Right lobe of liver (tissue), 6 donors: ENCODE results near the gene ARPP21. TPM values are rescaled to one million over a fixed set of nuclear protein-coding genes. Genes with fewer than 3 reads are reported as not detected.

Experiments
- ATAC-seq, 4 donors: fragments of 200-7000 bp; cut with Tn5 transposase; one replicate each; pipeline ENCODE4 v1.9.1; 2020; ENCODE audit warnings: mild to moderate bottlenecking in 4 of 4, moderate library complexity in 4 of 4
- DNase-seq, 3 donors: peaks; one replicate each; pipeline ENCODE4 v3.0.0-alpha.2; 2020
- H3K27ac ChIP-seq, 3 donors: fragments of 200-600 bp; one replicate each; pipeline ENCODE4 v1.8.0; 2022
- H3K27me3 ChIP-seq, 2 donors: fragments of 200-600 bp; one replicate each; pipeline ENCODE4 v1.8.0; 2022
- H3K36me3 ChIP-seq, 4 donors: fragments of 200-600 bp; sonication (generic) in 1 of 4; one replicate each; pipeline versions ENCODE4 v1.5.1 to v1.8.0; 2017 to 2022; ENCODE audit warnings: control low read depth in 1 of 4
- H3K4me1 ChIP-seq, 4 donors: fragments of 200-600 bp; sonication (generic) in 1 of 4; one replicate each; pipeline versions ENCODE4 v1.5.1 to v1.8.0; 2017 to 2022; ENCODE audit warnings: control low read depth in 1 of 4
- H3K4me3 ChIP-seq, 3 donors: fragments of 200-600 bp; one replicate each; pipeline ENCODE4 v1.8.0; 2022
- H3K9me3 ChIP-seq, 4 donors: fragments of 200-600 bp; sonication (generic) in 1 of 4; one replicate each; pipeline versions ENCODE4 v1.5.1 to v1.8.0; 2017 to 2022; ENCODE audit warnings: control low read depth in 1 of 4
- POLR2A ChIP-seq: fragments of 450-650 bp; IDR thresholded peaks from one replicate; pipeline ENCODE4 v1.6.1; 2017; ENCODE audit warnings: antibody characterized with exemption, mild to moderate bottlenecking
- WGBS: methylation state at CpG from one replicate; pipeline ENCODE4 v1.1.6; 2018; ENCODE audit warnings: low coverage, low lambda C conversion rate; ENCODE audit not compliant: insufficient coverage; ENCODE audit errors: missing lambda C conversion rate; 5-methylcytosine and 5-hydroxymethylcytosine counted together
- intact Hi-C, 2 donors: fragments of 100-400 bp; cut with DNase I; formaldehyde crosslinking; loops; one replicate each; pipeline versions ENCODE4 v1.11.2 to v1.14.1; 2022
- total RNA-seq, 6 experiments: library from RNA; depleted of rRNA in 2 of 6; stranded (reverse); fragments of >200 nt in 2 of 6; fragmentation: NEBNext Ultra II Directional in 3 of 6; extraction: Animal tissue kit (Norgen Biotek cat#: 25700) in 3 of 6; gene quantifications; one replicate each; pipeline versions ENCODE4 v1.1.0 to v1.2.4, GENCODE V29; 2016 to 2023
- TF ChIP-seq, protein P1 (sequence below), 4 donors: fragments of 200-600 bp in 3 of 4; fragments of 450-650 bp in 1 of 4; IDR thresholded peaks; one replicate each; pipeline versions ENCODE4 v1.5.1 to v1.8.0; 2016 to 2022; ENCODE audit warnings: antibody characterized with exemption in 4 of 4, mild to moderate bottlenecking in 2 of 4
- donor health status: DM: no; HTN: yes; CAD: no.
- donor health status: DM: no; HTN: no; CAD: no.
- donor health status: DM: no; HTN: no; CAD: no.
- donor health status: DM: no; HTN: yes; CAD: no.
- donor health status: DM: no; HTN: yes; CAD: no.

The ARPP21 gene
- total RNA-seq, 6 experiments from 2014 or later = 0.51 to 1.8 (median 0.92) TPM; not detected in 1

DNA sequence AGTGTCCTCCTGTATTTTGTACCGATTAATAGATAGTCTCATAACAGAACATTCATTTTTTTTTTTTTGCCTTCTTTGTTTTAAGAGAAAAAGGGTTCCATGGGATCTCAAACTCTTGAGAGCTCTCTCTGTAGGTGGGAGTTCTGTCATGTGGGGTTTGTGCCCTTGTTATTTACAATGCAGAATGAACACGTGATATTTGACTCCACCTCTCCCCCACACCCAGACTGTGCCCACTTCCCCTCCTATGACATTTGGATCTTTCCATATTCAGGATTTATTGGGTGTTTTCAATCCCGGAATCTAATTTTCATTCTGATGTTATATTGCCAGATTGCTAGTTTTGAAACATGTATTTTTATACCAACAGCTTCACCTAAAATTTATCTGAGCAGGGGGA is 49.5 kb downstream of the ARPP21 start:
- no peak overlapping the region for H3K4me3 ChIP-seq
- H3K4me1 ChIP-seq = no peaks in the 10 kb centered on the region
- no peaks in the 10 kb centered on the region for H3K36me3 ChIP-seq
- ATAC-seq = no peak
- 62% methylated on average over 3 of the region's 3 CpGs for WGBS
- TF ChIP-seq POLR2A = no peak
- TF ChIP-seq, protein P1, sequence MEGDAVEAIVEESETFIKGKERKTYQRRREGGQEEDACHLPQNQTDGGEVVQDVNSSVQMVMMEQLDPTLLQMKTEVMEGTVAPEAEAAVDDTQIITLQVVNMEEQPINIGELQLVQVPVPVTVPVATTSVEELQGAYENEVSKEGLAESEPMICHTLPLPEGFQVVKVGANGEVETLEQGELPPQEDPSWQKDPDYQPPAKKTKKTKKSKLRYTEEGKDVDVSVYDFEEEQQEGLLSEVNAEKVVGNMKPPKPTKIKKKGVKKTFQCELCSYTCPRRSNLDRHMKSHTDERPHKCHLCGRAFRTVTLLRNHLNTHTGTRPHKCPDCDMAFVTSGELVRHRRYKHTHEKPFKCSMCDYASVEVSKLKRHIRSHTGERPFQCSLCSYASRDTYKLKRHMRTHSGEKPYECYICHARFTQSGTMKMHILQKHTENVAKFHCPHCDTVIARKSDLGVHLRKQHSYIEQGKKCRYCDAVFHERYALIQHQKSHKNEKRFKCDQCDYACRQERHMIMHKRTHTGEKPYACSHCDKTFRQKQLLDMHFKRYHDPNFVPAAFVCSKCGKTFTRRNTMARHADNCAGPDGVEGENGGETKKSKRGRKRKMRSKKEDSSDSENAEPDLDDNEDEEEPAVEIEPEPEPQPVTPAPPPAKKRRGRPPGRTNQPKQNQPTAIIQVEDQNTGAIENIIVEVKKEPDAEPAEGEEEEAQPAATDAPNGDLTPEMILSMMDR (IDR thresholded peaks at IDR 0.05) = no peak
- H3K27me3 ChIP-seq = no peaks in the 10 kb centered on the region
- DNase-seq = no peak
- H3K9me3 ChIP-seq = no peaks in the 10 kb centered on the region
- H3K27ac ChIP-seq = no peak overlapping the region
- intact Hi-C loops = no loop called here

GRCh38 chr3:35690271-35690670 is 50.9 kb downstream of the ARPP21 start:
- Histone ChIP-seq H3K4me1 (no peaks in the 10 kb centered on the region), H3K36me3 (no peaks in the 10 kb centered on the region), H3K4me3 (no peak overlapping the region), H3K27ac (no peak overlapping the region), H3K27me3 (no peaks in the 10 kb centered on the region), H3K9me3 (no peaks in the 10 kb centered on the region)
- no peak for DNase-seq
- no peak for ATAC-seq
- 54% methylated on average over 4 of the region's 4 CpGs for WGBS
- intact Hi-C loops = no loop called here
- no peak for TF ChIP-seq POLR2A
- TF ChIP-seq, protein P1 (IDR thresholded peaks at IDR 0.05) = no peak

- Histone ChIP-seq H3K27me3 (no peaks in the 10 kb centered on the region), H3K27ac (no peak overlapping the region), H3K4me3 (no peak overlapping the region), H3K9me3 (no peaks in the 10 kb centered on the region), H3K4me1 (no peaks in the 10 kb centered on the region), H3K36me3 (no peaks in the 10 kb centered on the region)
- WGBS = 42% methylated on average over 3 of the region's 3 CpGs
- DNase-seq (no peak), ATAC-seq (no peak)
- intact Hi-C loops = no loop called here
- no peak for TF ChIP-seq POLR2A
- TF ChIP-seq, protein P1 (IDR thresholded peaks at IDR 0.05) = no peak
Measured at GRCh38 chr3:35705904-35706303, 66.6 kb downstream of the ARPP21 start.

GRCh38 chr3:35707904-35708303 is 68.6 kb downstream of the ARPP21 start:
- WGBS = 87% methylated on average over 3 of the region's 3 CpGs
- intact Hi-C loops = no loop called here

More at GRCh38 chr3:35707904-35708303, 68.6 kb downstream of the ARPP21 start:
- ATAC-seq (no peak), DNase-seq (no peak)
- H3K27ac ChIP-seq = no peak overlapping the region
- H3K4me3 ChIP-seq = no peak overlapping the region
- H3K36me3 ChIP-seq = no peaks in the 10 kb centered on the region
- H3K27me3 ChIP-seq = no peaks in the 10 kb centered on the region
- H3K9me3 ChIP-seq = no peaks in the 10 kb centered on the region
- no peak for TF ChIP-seq POLR2A
- TF ChIP-seq, protein P1 (IDR thresholded peaks at IDR 0.05) = no peak
- H3K4me1 ChIP-seq = no peaks in the 10 kb centered on the region
